Fibroblast of skin of back (primary cell): Measurements from ENCODE around the gene PPP1CA.
"Not testable (repeated sequence)": the region's sequence is repeated elsewhere in the genome, so short reads cannot be mapped to it uniquely, and the experiment has no call there.

Source experiments
- DNase-seq: peaks from one replicate; pipeline ENCODE4 v3.0.0-alpha.2; 2013

The PPP1CA gene

GRCh38 chr11:67416416-67417335 is 15.0 kb upstream of the PPP1CA start:
- DNase-seq: no peak

GRCh38 chr11:67415501-67416304 is 14.0 kb upstream of the PPP1CA start, which contains the start of gene CARNS1:
Gene CARNS1, plus strand, starts transcription at chr11:67415678. Its CDS starts 522 bp downstream, at chr11:67416200.
- no peak for DNase-seq

- no peak for DNase-seq
These were observed 11.7 kb upstream of the PPP1CA start for GRCh38 chr11:67413266-67413849.

GRCh38 chr11:67412495-67413179 is 11.0 kb upstream of the PPP1CA start:
- DNase-seq: no peak

GRCh38 chr11:67411785-67412152 is 10.1 kb upstream of the PPP1CA start:
- no peak for DNase-seq

GRCh38 chr11:67410984-67411784 is 9.5 kb upstream of the PPP1CA start:
- DNase-seq: no peak

- DNase-seq: no peak
These were observed 8.7 kb upstream of the PPP1CA start for GRCh38 chr11:67410369-67410831.

GRCh38 chr11:67409781-67410368 is 8.2 kb upstream of the PPP1CA start:
- DNase-seq: no peak

GRCh38 chr11:67409261-67409666 is 7.6 kb upstream of the PPP1CA start:
- no peak for DNase-seq

GRCh38 chr11:67408437-67409200 is 7.0 kb upstream of the PPP1CA start:
- no peak for DNase-seq

GRCh38 chr11:67407688-67408163 is 6.1 kb upstream of the PPP1CA start:
- DNase-seq: no peak

- no peak for DNase-seq
These were observed 5.5 kb upstream of the PPP1CA start for GRCh38 chr11:67406969-67407687.

- DNase-seq: no peak
These were observed 4.8 kb upstream of the PPP1CA start for GRCh38 chr11:67406420-67406968.

- no peak for DNase-seq
These were observed 4.2 kb upstream of the PPP1CA start for GRCh38 chr11:67405688-67406339.

GRCh38 chr11:67405196-67405567 is 3.5 kb upstream of the PPP1CA start:
- no peak for DNase-seq

- no peak for DNase-seq
These were observed 3.0 kb upstream of the PPP1CA start for GRCh38 chr11:67404515-67405195.

GRCh38 chr11:67403085-67403484 is 1.4 kb upstream of the PPP1CA start:
- DNase-seq: not testable (repeated sequence)
